Kidney epithelial cell (primary cell): ENCODE results near the gene PEX19. TPM values are rescaled to one million over a fixed set of nuclear protein-coding genes. Genes with fewer than 3 reads are reported as not detected.

Experiments used
- DNase-seq: peaks from one replicate; pipeline ENCODE4 v3.0.0-alpha.2; 2010; ENCODE audit warnings: low read depth
- H3K27me3 ChIP-seq: 2 replicates; pipeline ENCODE4 v1.6.0; 2011; ENCODE audit warnings: low read length; ENCODE audit not compliant: control insufficient read depth, insufficient read depth
- H3K36me3 ChIP-seq: 2 replicates; pipeline ENCODE4 v1.5.1; 2011; ENCODE audit warnings: low read length; ENCODE audit not compliant: control insufficient read depth, insufficient read depth
- H3K4me3 ChIP-seq: 2 replicates; pipeline ENCODE4 v1.5.1; 2011; ENCODE audit warnings: low read depth, mild to moderate bottlenecking, control low read depth, low read length
- CTCF ChIP-seq: IDR thresholded peaks from 2 replicates; pipeline ENCODE4 v1.5.1; 2011; ENCODE audit warnings: mild to moderate bottlenecking, moderate library complexity, low read length, control low read depth, inconsistent platforms; ENCODE audit not compliant: insufficient read depth, poor library complexity, severe bottlenecking
- total RNA-seq: library from RNA; depleted of rRNA; stranded (reverse); fragments of >200 nt; gene quantifications from 2 replicates; pipeline ENCODE4 v1.2.3, GENCODE V29; 2015

The PEX19 gene
- total RNA-seq, 1 donor from 2014 or later: 45.8 TPM

GRCh38 chr1:160285506-160285905 lies 573 bp upstream of the PEX19 start:
- DNase-seq: no peak
- Histone ChIP-seq H3K36me3 (peaks cover 1% of the 10 kb centered on the region), H3K4me3 (no peak overlapping the region), H3K27me3 (no peaks in the 10 kb centered on the region)
- TF ChIP-seq CTCF: no peak

- Histone ChIP-seq H3K4me3 (peak overlapping the region; percentile 64), H3K27me3 (no peaks in the 10 kb centered on the region), H3K36me3 (peaks cover under 1% of the 10 kb centered on the region)
- no peak for DNase-seq
- no peak for TF ChIP-seq CTCF
Observed at GRCh38 chr1:160284220-160284781, 632 bp downstream of the PEX19 start.

GRCh38 chr1:160282807-160283206 lies 2.1 kb downstream of the PEX19 start:
- DNase-seq: no peak
- H3K36me3 ChIP-seq: peaks cover 2% of the 10 kb centered on the region
- no peak overlapping the region for H3K4me3 ChIP-seq
- TF ChIP-seq CTCF: no peak
- H3K27me3 ChIP-seq: no peaks in the 10 kb centered on the region

GRCh38 chr1:160277987-160278386 lies 6.9 kb downstream of the PEX19 start:
- TF ChIP-seq CTCF: no peak
- H3K4me3 ChIP-seq: no peak overlapping the region
- peaks cover 2% of the 10 kb centered on the region for H3K36me3 ChIP-seq
- no peaks in the 10 kb centered on the region for H3K27me3 ChIP-seq
- DNase-seq: no peak

GRCh38 chr1:160277330-160277729 lies 7.6 kb downstream of the PEX19 start:
- no peaks in the 10 kb centered on the region for H3K27me3 ChIP-seq
- no peak for TF ChIP-seq CTCF
- H3K4me3 ChIP-seq: no peak overlapping the region
- H3K36me3 ChIP-seq: peaks cover 2% of the 10 kb centered on the region
- DNase-seq: no peak

- Histone ChIP-seq H3K27me3 (peaks cover 2% of the 10 kb centered on the region), H3K36me3 (no peaks in the 10 kb centered on the region), H3K4me3 (no peak overlapping the region)
- TF ChIP-seq CTCF: no peak
- DNase-seq: no peak
Observed at GRCh38 chr1:160271025-160271424, 13.9 kb downstream of the PEX19 start.
